Measurements from ENCODE around the gene USP34. TPM values are rescaled to one million over a fixed set of nuclear protein-coding genes. Genes with fewer than 3 reads are reported as not detected.

USP34 gene
- total and polyA plus RNA-seq, 2 donors from 2014 or later: 37.2 to 112 TPM

- no peak for FAIRE-seq
- Histone ChIP-seq H3K9ac (ENCODE audit: low read length in 3 of 3) (no peak overlapping the region), H3K27ac (ENCODE audit: low read depth in 2 of 2, low read length in 2 of 2) (no peak overlapping the region), H3K9me3 (ENCODE audit: control insufficient read depth in 2 of 3, insufficient read depth in 1 of 3, low read length in 3 of 3) (no peaks in the 10 kb centered on the region), H3K27me3 (ENCODE audit: control insufficient read depth, insufficient read depth, low read length) (no peaks in the 10 kb centered on the region), H3K36me3 (ENCODE audit: control insufficient read depth in 2 of 3, insufficient read depth in 3 of 3, low read length in 3 of 3) (peaks cover 8 to 19% (median 13%) of the 10 kb centered on the region in 3 donors), H3K4me1 (ENCODE audit: control insufficient read depth in 2 of 3, insufficient read depth in 2 of 3, low read depth in 1 of 3, low read length in 3 of 3) (no peaks in the 10 kb centered on the region), H3K4me3 (ENCODE audit: low read length in 3 of 3) (no peak overlapping the region)
- intact Hi-C loops (cut with DNase I): no loop called here
- DNase-seq: no peak
- TF ChIP-seq, protein P1, sequence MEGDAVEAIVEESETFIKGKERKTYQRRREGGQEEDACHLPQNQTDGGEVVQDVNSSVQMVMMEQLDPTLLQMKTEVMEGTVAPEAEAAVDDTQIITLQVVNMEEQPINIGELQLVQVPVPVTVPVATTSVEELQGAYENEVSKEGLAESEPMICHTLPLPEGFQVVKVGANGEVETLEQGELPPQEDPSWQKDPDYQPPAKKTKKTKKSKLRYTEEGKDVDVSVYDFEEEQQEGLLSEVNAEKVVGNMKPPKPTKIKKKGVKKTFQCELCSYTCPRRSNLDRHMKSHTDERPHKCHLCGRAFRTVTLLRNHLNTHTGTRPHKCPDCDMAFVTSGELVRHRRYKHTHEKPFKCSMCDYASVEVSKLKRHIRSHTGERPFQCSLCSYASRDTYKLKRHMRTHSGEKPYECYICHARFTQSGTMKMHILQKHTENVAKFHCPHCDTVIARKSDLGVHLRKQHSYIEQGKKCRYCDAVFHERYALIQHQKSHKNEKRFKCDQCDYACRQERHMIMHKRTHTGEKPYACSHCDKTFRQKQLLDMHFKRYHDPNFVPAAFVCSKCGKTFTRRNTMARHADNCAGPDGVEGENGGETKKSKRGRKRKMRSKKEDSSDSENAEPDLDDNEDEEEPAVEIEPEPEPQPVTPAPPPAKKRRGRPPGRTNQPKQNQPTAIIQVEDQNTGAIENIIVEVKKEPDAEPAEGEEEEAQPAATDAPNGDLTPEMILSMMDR (IDR thresholded peaks at IDR 0.05; ENCODE audit: borderline replicate concordance, extremely low read depth, insufficient read depth): no peak
These were observed 189.6 kb downstream of the USP34 start for GRCh38 chr2:61281321-61281720.

DNA sequence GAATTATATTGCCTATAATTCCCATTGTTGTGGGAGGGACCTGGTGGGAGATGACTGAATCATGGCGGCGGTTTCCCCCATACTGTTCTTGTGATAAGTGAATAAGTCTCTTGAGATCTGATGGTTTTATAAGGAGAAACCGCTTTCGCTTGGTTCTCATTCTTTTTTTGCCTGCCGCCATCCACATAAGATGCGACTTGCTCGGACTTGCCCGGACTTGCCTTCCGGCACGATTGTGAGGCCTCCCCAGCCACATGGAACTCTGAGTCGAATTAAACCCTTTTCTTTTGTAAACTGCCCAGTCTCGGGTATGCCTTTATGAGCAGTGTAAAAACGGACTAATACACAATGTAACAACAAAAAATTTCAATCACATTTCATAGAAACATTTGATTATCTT, 193.1 kb downstream of the USP34 start:
- intact Hi-C loops (cut with DNase I): no loop called here
- H3K27ac ChIP-seq (ENCODE audit: low read depth in 2 of 2, low read length in 2 of 2): no peak overlapping the region
- no peak overlapping the region for H3K9ac ChIP-seq (ENCODE audit: low read length in 3 of 3)
- H3K27me3 ChIP-seq (ENCODE audit: control insufficient read depth, insufficient read depth, low read length): no peaks in the 10 kb centered on the region
- peaks cover 8 to 19% (median 13%) of the 10 kb centered on the region in 3 donors for H3K36me3 ChIP-seq (ENCODE audit: control insufficient read depth in 2 of 3, insufficient read depth in 3 of 3, low read length in 3 of 3)
- H3K4me1 ChIP-seq (ENCODE audit: control insufficient read depth in 2 of 3, insufficient read depth in 2 of 3, low read depth in 1 of 3, low read length in 3 of 3): no peaks in the 10 kb centered on the region
- no peak overlapping the region for H3K4me3 ChIP-seq (ENCODE audit: low read length in 3 of 3)
- FAIRE-seq: no peak
- TF ChIP-seq, protein P1 (IDR thresholded peaks at IDR 0.05; ENCODE audit: borderline replicate concordance, extremely low read depth, insufficient read depth): no peak
- DNase-seq: no peak
- H3K9me3 ChIP-seq (ENCODE audit: control insufficient read depth in 2 of 3, insufficient read depth in 1 of 3, low read length in 3 of 3): no peaks in the 10 kb centered on the region

GRCh38 chr2:61275575-61276184, 195.2 kb downstream of the USP34 start:
- Histone ChIP-seq H3K27ac (ENCODE audit: low read depth in 2 of 2, low read length in 2 of 2) (no peak overlapping the region), H3K9ac (ENCODE audit: low read length in 3 of 3) (no peak overlapping the region), H3K36me3 (ENCODE audit: control insufficient read depth in 2 of 3, insufficient read depth in 3 of 3, low read length in 3 of 3) (peaks cover 0 to 11% (median 10%) of the 10 kb centered on the region in 3 donors), H3K4me3 (ENCODE audit: low read length in 3 of 3) (no peak overlapping the region), H3K27me3 (ENCODE audit: control insufficient read depth, insufficient read depth, low read length) (no peaks in the 10 kb centered on the region), H3K4me1 (ENCODE audit: control insufficient read depth in 2 of 3, insufficient read depth in 2 of 3, low read depth in 1 of 3, low read length in 3 of 3) (no peaks in the 10 kb centered on the region), H3K9me3 (ENCODE audit: control insufficient read depth in 2 of 3, insufficient read depth in 1 of 3, low read length in 3 of 3) (no peaks in the 10 kb centered on the region)
- TF ChIP-seq, protein P1 (IDR thresholded peaks at IDR 0.05; ENCODE audit: borderline replicate concordance, extremely low read depth, insufficient read depth): no peak
- intact Hi-C loops (cut with DNase I): no loop called here
- FAIRE-seq (no peak), DNase-seq (no peak)

Measured in kidney (tissue), 14 donors.